GM19035 (cell line): Measurements from ENCODE around the gene PEX11A.

Experiments used
- ATAC-seq: cut with Tn5 transposase; IDR thresholded peaks from one replicate; pipeline ENCODE4 v1.9.1; 2021; ENCODE audit not compliant: unreplicated experiment

Gene PEX11A

GRCh38 chr15:89675606-89676005, 14.9 kb downstream of the PEX11A start:
- ATAC-seq, result no peak

- no peak for ATAC-seq
Measured at GRCh38 chr15:89674526-89674925, 16.0 kb downstream of the PEX11A start.

GRCh38 chr15:89673165-89673512, 17.4 kb downstream of the PEX11A start:
- no peak for ATAC-seq

- ATAC-seq, result no peak
Measured at GRCh38 chr15:89672221-89673164, 18.1 kb downstream of the PEX11A start.

GRCh38 chr15:89671687-89672086, 18.9 kb downstream of the PEX11A start:
- no peak for ATAC-seq

GRCh38 chr15:89670971-89671560, 19.5 kb downstream of the PEX11A start:
- no peak for ATAC-seq

- ATAC-seq, result no peak
Measured at GRCh38 chr15:89669941-89670340, 20.6 kb downstream of the PEX11A start.

- no peak for ATAC-seq
Measured at GRCh38 chr15:89669309-89669865, 21.2 kb downstream of the PEX11A start.

- no peak for ATAC-seq
Measured at GRCh38 chr15:89668171-89668570, 22.4 kb downstream of the PEX11A start.

GRCh38 chr15:89667706-89667960, 22.9 kb downstream of the PEX11A start:
- no peak for ATAC-seq

GRCh38 chr15:89666858-89667705, 23.5 kb downstream of the PEX11A start:
- no peak for ATAC-seq

- no peak for ATAC-seq
Measured at GRCh38 chr15:89666184-89666857, 24.2 kb downstream of the PEX11A start.

- peak; percentile 60 for ATAC-seq
Measured at GRCh38 chr15:89665449-89666181, 24.9 kb downstream of the PEX11A start.

GRCh38 chr15:89664441-89665350, 25.9 kb downstream of the PEX11A start:
- ATAC-seq, result no peak

- no peak for ATAC-seq
Measured at GRCh38 chr15:89662893-89663626, 27.5 kb downstream of the PEX11A start.

- no peak for ATAC-seq
Measured at GRCh38 chr15:89660556-89660955, 30.0 kb downstream of the PEX11A start.

GRCh38 chr15:89659295-89659694, 31.3 kb downstream of the PEX11A start:
- ATAC-seq, result no peak

GRCh38 chr15:89657686-89658200, 32.8 kb downstream of the PEX11A start:
- ATAC-seq, result no peak
